ENCODE results near the gene UPK1A.

Gene UPK1A

GRCh38 chr19:35642798-35643254 is 23.5 kb upstream of the UPK1A start:
- peaks cover 6% of the 10 kb centered on the region for H3K36me3 Mint-ChIP-seq (ENCODE audit: low read depth)
- no peaks in the 10 kb centered on the region for H3K9me3 Mint-ChIP-seq
- peak overlapping the region; percentile 84 for H3K4me3 Mint-ChIP-seq
- DNase-seq: no peak
- H3K27me3 Mint-ChIP-seq (ENCODE audit: low read depth, poor library complexity): peaks cover 5% of the 10 kb centered on the region
- H3K4me1 Mint-ChIP-seq: peaks cover 46% of the 10 kb centered on the region
- TF ChIP-seq CTCF (IDR thresholded peaks at IDR 0.05): no peak
- no peak overlapping the region for H3K27ac Mint-ChIP-seq

- Mint-ChIP-seq H3K36me3 (ENCODE audit: low read depth) (no peaks in the 10 kb centered on the region), H3K4me3 (peak overlapping the region; percentile 84), H3K4me1 (peaks cover 52% of the 10 kb centered on the region), H3K27me3 (ENCODE audit: low read depth, poor library complexity) (peaks cover 5% of the 10 kb centered on the region), H3K9me3 (no peaks in the 10 kb centered on the region), H3K27ac (peak overlapping the region; percentile 68)
- DNase-seq: peak; percentile 86
- TF ChIP-seq CTCF (IDR thresholded peaks at IDR 0.05): no peak
These were observed 22.8 kb upstream of the UPK1A start for GRCh38 chr19:35643255-35644205.

GRCh38 chr19:35644206-35644986 is 21.9 kb upstream of the UPK1A start:
- H3K4me3 Mint-ChIP-seq: peak overlapping the region; percentile 84
- H3K36me3 Mint-ChIP-seq (ENCODE audit: low read depth): no peaks in the 10 kb centered on the region
- H3K27me3 Mint-ChIP-seq (ENCODE audit: low read depth, poor library complexity): peaks cover 7% of the 10 kb centered on the region
- H3K9me3 Mint-ChIP-seq: no peaks in the 10 kb centered on the region
- DNase-seq: peak; percentile 91
- H3K27ac Mint-ChIP-seq: peak overlapping the region; percentile 94
- H3K4me1 Mint-ChIP-seq: peaks cover 53% of the 10 kb centered on the region
- TF ChIP-seq CTCF (IDR thresholded peaks at IDR 0.05): no peak

- H3K4me3 Mint-ChIP-seq: peak overlapping the region; percentile 84
- H3K9me3 Mint-ChIP-seq: no peaks in the 10 kb centered on the region
- H3K4me1 Mint-ChIP-seq: peaks cover 47% of the 10 kb centered on the region
- H3K27me3 Mint-ChIP-seq (ENCODE audit: low read depth, poor library complexity): peaks cover 7% of the 10 kb centered on the region
- no peaks in the 10 kb centered on the region for H3K36me3 Mint-ChIP-seq (ENCODE audit: low read depth)
- no peak for TF ChIP-seq CTCF (IDR thresholded peaks at IDR 0.05)
- H3K27ac Mint-ChIP-seq: peak overlapping the region; percentile 94
- peak; percentile 93 for DNase-seq
These were observed 21.2 kb upstream of the UPK1A start for GRCh38 chr19:35644987-35645679.

GRCh38 chr19:35645680-35646511 is 20.4 kb upstream of the UPK1A start:
- H3K36me3 Mint-ChIP-seq (ENCODE audit: low read depth): peaks cover under 1% of the 10 kb centered on the region
- no peaks in the 10 kb centered on the region for H3K9me3 Mint-ChIP-seq
- no peak for TF ChIP-seq CTCF (IDR thresholded peaks at IDR 0.05)
- peaks cover 7% of the 10 kb centered on the region for H3K27me3 Mint-ChIP-seq (ENCODE audit: low read depth, poor library complexity)
- no peak for DNase-seq
- H3K4me3 Mint-ChIP-seq: peak overlapping the region; percentile 84
- H3K27ac Mint-ChIP-seq: no peak overlapping the region
- peaks cover 47% of the 10 kb centered on the region for H3K4me1 Mint-ChIP-seq
